Adrenal gland (tissue), 5 donors: ENCODE results near the gene KLF7.

Experiments used
- CTCF ChIP-seq, 6 experiments: fragments of 450-650 bp in 4 of 6; fragments of 200-600 bp in 2 of 6; sonication (generic) in 1 of 6; IDR thresholded peaks; 1 replicate in 5 of 6; 2 replicates in 1 of 6; pipeline versions ENCODE4 v1.5.1 to v1.8.0; 2016 to 2021; ENCODE audit warnings: antibody characterized with exemption in 6 of 6, mild to moderate bottlenecking in 2 of 6, moderate library complexity in 1 of 6
- POLR2A ChIP-seq, 2 donors: fragments of 450-650 bp; IDR thresholded peaks; one replicate each; pipeline ENCODE4 v1.6.1; 2017; ENCODE audit warnings: antibody characterized with exemption in 2 of 2, mild to moderate bottlenecking in 2 of 2, moderate library complexity in 1 of 2
- donor health status: DM: no; HTN: no; CAD: no.

GRCh38 chr2:207141386-207141785, 24.4 kb downstream of the KLF7 start:
- no peak for TF ChIP-seq CTCF (IDR thresholded peaks at IDR 0.05)
- TF ChIP-seq POLR2A (IDR thresholded peaks at IDR 0.05), result no peak
